Fibroblast of skin of left biceps (primary cell): ENCODE measurements around the gene NAPSA.

ENCODE experiments used
- DNase-seq, 2 experiments: peaks; one replicate each; pipeline ENCODE4 v3.0.0-alpha.2; 2013; ENCODE audit warnings: low read depth in 2 of 2

Gene NAPSA

GRCh38 chr19:50383852-50384684, 18.6 kb upstream of the NAPSA start, which contains the start of gene POLD1:
Gene POLD1, plus strand, starts transcription at chr19:50384347. Its CDS starts 14,505 bp downstream, at chr19:50398852.
- DNase-seq: peak; percentile 88 to 89

DNA sequence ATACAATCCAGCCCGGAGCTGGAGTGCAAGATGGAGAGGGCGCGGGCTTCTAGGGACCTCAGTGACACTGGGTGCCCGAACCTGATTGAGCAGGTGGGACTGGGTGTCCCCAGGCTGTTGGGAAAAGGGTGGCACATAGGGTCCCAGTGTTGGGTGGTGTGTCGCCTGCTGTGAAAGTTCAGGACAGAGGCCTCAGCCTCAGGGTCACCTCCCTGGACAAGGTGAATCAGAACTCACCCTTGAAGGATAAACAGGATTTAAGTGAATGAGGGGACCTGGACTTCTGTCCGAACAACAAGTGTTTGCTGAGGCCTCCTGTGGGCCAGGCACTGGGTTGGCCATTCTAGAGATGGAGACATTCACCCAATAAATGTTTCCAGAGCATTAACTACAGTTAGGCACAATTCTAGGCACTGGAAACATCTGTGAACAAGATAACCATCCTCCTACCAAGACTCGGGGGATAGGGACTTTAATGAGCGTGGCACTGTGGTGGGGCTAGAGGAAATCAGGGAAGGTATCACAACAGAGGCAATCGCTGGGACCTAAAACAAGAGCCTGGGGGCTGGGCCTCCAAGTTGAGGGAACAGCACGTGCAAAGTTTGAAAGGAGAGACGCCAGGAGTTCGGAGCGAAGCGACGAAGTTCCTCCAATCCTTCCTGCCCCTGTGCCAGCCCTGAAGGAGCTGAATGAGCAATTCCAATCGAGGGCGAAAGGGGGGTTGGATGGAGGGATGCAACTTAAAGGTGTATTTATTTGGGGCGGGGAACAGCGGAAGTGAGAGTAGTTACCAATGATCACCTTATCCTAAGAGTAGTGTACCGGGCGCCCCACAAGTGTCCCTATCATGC, 17.8 kb upstream of the NAPSA start:
- no peak for DNase-seq

DNA sequence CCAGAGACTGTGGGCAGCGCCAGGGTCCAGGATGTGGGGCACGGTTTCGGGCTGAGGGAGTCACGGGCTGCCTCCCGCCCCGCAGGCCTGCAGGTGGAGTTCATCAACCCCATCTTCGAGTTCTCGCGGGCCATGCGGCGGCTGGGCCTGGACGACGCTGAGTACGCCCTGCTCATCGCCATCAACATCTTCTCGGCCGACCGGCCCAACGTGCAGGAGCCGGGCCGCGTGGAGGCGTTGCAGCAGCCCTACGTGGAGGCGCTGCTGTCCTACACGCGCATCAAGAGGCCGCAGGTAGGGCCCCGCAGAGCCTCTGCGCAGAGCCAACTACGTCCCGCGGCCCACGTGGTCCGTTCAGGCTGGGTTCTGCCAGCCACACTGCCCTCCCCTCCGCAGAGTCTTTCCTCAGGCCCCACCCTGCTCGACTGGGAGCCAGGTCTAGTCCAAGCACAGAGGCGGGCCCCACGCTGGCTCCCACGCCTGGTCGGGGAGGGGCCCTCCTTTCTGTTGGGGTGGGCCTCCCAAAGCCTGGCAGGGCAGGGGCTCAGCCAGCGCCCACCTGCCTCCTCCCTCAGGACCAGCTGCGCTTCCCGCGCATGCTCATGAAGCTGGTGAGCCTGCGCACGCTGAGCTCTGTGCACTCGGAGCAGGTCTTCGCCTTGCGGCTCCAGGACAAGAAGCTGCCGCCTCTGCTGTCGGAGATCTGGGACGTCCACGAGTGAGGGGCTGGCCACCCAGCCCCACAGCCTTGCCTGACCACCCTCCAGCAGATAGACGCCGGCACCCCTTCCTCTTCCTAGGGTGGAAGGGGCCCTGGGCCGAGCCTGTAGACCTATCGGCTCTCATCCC, 16.7 kb upstream of the NAPSA start:
- no peak for DNase-seq

DNA sequence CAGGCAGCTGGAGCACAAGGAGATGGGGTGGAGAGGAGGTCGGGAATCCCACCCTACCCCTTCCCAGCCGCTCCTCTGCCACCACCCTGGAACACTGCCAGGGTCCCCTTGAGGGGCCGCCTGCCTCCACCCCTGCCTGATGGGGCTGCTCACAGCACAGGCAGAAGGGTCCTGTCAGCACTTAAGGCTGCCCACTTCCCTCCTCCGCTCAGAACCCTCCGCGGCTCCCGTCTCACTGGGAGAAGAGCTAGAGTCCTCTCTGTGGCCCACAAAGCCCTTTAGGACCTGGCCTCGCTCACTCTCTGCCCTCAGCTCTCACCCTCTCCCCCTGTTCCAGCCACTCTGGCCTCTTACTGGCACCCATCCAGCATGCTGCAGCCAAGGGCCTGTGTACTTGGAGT, 15.3 kb upstream of the NAPSA start:
- no peak for DNase-seq

- DNase-seq: no peak
Observed at GRCh38 chr19:50380137-50380536, 14.7 kb upstream of the NAPSA start.

DNA sequence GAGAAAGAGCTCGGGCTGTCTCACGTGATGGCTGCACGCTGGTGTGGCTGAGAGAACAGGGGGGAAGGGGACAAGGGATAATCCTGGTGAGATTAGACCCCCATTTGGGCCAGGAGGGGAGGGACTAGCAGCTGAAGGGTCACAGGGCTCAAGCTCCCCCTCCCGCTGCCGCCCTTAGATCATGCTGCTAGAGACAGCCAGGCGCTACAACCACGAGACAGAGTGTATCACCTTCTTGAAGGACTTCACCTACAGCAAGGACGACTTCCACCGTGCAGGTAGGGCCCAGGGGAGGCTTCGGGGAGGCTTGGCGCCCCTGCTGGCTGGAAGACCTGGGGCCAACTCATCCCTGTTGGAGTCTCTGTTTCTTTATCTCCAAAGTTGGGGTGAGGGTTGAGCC, 14.2 kb upstream of the NAPSA start:
- no peak for DNase-seq

GRCh38 chr19:50378863-50379236, 13.4 kb upstream of the NAPSA start:
- DNase-seq: no peak

GRCh38 chr19:50378169-50378862, 12.9 kb upstream of the NAPSA start:
- no peak for DNase-seq

- DNase-seq: no peak
Observed at GRCh38 chr19:50377517-50377916, 12.1 kb upstream of the NAPSA start.

- no peak for DNase-seq
Observed at GRCh38 chr19:50377051-50377461, 11.6 kb upstream of the NAPSA start.

- DNase-seq: peak; percentile 92 to 93
Observed at GRCh38 chr19:50376166-50377050, 11.0 kb upstream of the NAPSA start, which contains the start of gene NR1H2. Gene NR1H2, plus strand, starts transcription at chr19:50376457. Its CDS starts 1,149 bp downstream, at chr19:50377606.

DNA sequence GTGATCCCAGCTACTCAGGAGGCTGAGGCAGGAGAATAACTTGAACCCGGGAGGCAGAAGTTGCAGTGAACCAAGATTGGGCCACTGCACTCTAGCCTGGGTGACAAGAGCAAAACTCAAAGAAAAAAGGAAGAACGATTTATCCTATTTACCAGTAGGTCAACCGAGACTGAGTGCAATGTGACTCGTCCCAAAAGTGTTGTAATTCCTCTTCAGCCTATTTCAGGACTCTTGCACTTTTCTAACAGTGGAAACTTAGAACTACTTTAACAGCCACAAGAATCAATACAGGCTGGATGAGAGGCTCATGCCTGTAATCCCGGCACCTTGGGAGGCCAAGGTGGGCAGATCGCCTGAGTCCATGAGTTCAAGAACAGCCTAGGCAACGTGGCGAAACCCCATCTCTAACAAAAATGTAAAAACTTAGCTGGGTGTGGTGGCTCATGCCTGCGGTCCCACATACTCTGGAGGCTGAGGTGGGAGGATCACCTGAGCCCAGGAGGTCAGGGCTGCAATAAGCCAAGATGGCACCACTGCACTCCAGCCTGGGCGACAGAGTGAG, 6.6 kb upstream of the NAPSA start:
- no peak for DNase-seq

- DNase-seq: peak; percentile 68 to 70
Observed at GRCh38 chr19:50368649-50369570, 3.5 kb upstream of the NAPSA start.

DNA sequence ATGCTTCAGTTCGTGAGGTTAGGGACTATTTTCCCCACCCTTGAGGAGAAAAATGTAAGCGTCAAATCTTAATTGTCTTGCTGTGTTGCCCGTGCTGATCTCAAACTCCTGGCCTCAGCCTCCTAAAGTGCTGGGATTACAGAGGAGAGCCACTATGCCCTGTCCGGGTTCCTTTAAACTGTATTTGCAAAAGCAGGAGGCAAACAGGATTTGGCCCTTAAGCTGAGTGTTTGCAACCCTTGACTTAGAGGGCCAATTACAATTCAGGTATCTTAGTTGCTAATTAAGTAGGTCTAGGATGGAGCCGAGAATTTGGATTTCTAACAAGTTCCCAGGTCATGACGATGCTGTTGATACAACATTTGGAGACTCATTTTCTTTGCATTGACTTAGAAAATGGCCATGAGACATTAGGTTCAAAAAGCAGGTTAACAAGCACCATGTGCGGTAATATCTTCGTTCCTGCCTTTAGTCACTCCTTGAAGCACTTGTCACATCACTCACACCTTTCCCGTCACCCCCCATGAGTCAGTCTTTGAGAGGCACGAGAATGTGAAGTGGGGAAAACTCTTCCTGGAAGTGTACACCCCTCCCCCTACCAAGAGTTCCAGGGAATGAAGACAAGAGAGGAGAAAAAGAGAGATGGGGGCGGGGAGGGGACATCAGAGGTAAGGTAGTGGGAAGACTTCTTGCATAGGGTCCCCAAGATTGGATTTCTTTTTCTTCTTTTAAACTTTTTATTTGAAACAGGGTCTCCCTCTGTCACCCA, 2.6 kb downstream of the NAPSA start:
- DNase-seq: no peak

- no peak for DNase-seq
Observed at GRCh38 chr19:50362030-50362412, 3.4 kb downstream of the NAPSA start.

- DNase-seq: no peak
Observed at GRCh38 chr19:50361290-50362029, 4.0 kb downstream of the NAPSA start.

- no peak for DNase-seq
Observed at GRCh38 chr19:50359328-50359818, 6.1 kb downstream of the NAPSA start.
